ENCODE measurements around the gene ZNF709.

Gene ZNF709

GRCh38 chr19:12411893-12412292 is 72.7 kb downstream of the ZNF709 start:
- no peak for TF ChIP-seq CTCF (IDR thresholded peaks at IDR 0.05; ENCODE audit: low read depth, low read length, missing control alignments)
- DNase-seq (ENCODE audit: low read depth), result no peak
- H3K4me3 ChIP-seq (ENCODE audit: low read depth, low read length), result no peak overlapping the region

Data from GM12864 (cell line).